GM18907 (cell line): Measurements from ENCODE around the gene ARHGAP40.

Experiments
- ATAC-seq: cut with Tn5 transposase; IDR thresholded peaks from one replicate; pipeline ENCODE4 v1.9.1; 2021; ENCODE audit warnings: mild to moderate bottlenecking, moderate library complexity; ENCODE audit not compliant: unreplicated experiment

The ARHGAP40 gene

DNA sequence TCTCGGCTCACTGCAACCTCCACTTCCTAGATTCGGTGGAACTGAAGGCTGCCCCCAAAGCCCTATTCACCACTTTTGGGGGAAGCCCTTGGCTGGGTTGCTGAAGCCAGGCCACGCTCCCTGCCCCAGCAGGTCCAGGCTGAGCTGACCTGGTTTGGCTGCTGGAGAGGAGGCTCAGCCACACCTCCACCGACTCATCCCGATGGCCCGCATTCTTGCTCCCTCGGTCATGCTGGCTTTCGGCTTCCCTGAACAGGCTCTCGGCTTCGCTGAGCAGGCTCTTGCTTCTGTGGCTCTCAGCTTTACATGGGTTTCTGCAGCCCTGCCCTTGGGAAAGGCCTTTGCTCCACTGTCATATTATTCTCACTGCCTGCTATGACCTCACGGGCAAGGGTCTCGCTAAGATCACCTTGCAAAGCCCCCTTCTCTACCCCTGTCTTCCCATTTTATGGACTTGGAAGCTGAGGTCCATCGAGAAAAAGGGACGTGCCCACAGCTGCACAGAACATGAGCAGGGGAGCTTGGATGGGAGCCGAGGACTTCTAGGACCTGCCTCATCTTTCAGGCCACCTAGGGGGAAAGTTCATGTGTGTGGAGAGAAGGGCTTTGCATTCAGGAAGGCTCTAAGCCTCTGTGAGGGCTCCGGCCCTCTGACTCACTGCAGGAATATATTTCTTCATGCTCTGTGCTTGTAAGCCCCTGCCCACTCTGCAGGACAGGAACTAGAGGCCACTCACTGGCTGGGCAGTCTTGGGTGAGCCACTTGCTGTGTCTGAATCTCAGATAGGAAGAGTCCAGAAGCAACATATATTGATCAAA lies 15.6 kb downstream of the ARHGAP40 start:
- ATAC-seq = no peak

DNA sequence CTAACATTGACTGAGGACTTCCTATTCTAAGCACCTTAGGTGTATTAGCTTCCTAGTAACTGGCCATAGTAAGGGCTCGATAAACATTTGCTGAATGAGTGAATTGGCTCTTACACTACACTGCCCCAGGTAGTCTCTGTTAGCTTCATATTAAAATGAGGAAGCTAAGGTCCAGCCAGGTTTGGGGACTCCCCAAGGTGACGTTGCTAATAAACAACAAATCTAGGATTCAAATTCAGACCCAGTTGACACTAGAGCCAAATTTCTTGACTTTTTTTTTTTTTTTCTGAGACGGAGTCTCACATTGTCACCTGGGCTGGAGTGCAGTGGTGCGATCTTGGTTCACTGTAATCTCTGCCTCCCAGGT lies 16.2 kb downstream of the ARHGAP40 start:
- no peak for ATAC-seq

DNA sequence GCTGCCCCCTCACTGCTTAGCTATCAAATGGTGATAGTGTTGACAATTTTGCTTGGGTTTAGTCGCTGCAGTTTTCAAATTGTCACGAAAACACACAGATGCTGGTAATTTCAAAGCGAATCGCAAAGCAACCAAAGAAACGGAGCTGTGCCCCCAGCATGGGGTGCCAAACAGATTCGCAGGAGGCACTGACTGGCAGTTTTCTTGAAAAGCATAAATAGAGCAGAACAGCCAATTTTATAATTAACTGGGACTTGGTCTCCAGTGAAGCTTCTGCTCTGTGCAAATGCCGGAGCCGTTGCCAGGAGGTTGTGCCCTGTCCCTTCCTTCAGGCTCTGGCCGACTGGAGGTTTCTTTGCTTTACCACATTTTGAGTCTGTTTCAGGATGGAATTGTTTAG lies 18.8 kb downstream of the ARHGAP40 start:
- no peak for ATAC-seq

DNA sequence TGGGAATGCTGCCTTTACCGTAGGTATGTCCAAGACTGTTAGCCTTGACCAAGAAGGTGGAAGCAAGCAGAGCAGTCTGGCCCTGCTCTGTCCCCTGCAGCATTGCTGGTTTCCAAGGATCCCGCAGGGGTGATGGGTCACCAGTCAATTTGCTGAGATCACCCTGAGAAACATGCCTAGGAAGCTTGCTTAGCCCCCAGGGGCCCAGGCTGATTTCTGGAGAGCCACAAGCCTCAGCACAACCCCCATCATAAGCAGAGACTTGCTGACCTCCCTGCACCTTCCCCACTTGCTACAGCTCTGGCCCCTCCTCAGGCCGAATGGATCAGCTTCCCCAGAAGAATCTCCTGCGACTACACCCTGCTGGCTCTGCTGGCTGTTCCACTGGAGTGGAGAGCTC lies 21.5 kb downstream of the ARHGAP40 start:
- no peak for ATAC-seq

DNA sequence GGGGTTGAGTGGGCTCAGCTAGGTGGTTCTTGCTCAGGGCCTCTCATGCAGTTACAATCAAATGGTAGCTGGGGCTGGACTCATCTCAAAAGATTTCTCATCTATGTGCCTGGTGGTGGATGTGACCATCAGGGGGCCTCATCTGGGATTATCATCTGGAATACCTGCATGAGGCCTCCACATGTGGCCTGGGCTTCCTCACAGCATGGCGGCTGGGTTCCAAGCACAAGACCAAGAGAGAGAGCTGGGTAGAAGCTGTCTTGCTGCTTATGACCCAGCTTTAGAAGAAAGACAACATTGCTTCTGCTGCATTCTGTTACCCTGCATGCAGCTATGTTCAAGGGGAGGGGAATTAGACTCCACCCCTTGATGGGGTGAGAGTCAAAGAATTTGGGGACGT lies 22.5 kb downstream of the ARHGAP40 start:
- ATAC-seq = no peak

DNA sequence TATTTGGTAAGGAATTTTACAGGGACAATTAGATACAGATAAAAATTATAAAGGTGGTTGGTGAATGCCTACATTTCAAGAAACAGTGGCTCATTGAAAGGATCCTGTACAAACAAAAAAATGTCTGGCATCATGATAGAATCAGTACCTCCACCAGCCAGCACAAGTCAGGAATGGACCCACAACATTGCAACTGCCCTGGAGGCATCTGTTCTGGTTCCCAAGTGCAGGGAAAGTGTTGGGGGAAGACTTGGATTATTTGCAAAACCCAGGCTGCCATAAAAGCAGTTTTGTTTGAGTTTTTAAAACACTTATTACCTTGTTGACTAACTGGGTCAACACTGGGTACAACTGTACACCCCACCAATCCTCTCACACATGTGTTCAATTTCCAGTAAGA lies 24.3 kb downstream of the ARHGAP40 start:
- no peak for ATAC-seq

DNA sequence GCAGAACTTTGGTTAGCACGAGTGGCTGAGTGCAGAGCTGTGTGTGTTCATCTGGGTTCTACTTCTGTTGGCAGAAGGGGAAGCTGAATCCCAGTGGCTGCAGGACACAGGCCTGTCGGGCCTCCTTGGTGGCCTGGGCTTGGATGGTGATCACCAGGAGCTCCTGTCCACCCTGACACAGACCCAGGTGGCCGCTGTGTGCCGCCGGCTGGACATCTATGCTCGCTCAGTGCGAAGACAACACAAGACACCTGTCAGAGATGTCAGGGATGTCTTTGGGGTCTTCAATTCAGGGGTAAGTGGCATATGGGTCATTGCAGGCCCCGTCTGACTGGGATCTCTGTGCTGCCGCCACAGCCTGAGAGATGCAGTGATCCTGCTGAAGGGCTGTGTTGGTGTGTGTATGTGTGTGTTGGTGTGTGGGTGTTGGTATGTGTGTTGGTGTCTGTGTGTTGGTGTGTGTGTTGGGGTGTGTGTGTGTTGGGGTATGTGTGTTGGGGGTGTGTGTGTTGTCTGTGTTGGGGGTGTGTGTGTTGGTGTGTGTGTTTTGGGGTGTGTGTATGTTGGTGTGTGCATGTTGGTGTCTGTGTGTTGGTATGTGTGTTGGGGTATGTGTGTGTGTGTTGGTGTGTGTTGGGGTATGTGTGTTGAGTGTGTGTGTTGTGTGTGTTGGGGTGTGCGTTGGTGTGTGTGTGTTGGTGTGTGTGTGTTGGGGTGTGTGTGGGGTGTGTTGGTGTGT lies 25.5 kb downstream of the ARHGAP40 start:
- ATAC-seq = no peak

DNA sequence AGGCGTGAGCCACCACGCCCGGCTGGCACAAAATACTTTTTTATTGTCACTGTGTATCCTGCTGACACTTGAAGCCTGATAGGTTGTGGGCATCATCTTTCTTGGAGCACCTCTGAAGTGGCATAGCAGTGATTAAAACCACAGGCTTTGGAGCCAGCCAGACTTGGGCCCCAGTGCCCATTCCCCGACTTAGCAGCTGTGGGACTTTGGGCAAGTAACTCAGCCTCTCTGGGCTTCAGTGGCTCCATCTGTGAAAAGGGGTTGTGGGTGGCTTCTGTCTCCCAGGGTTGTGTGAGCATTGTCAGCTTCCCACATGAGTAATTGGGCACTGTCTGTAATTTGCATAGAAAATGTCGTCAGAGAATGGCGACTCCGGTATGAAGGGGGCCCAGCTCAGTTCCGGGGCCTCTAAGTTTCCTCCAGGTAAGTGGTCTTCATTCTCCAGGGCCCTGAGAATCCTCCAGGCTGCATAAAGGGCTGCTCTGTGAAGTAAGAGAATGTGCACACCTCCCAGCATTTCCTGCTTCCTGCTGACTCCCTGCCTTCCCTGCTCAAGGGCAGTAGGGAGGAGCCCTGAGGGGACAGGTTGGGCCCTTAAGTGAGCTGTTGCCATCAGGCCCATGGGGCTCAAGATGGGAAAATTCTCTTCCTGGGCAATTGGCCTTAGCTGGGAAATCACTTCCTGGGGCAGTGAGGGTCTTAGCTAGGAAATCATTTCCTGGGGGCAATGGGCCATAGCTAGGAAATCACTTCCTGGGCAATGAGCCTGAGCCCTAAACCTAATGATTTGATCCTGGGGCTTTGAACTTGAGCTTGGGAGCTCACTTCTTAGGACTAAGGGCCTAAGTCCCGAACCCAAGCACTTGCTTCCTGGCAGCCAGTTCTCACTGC lies 27.2 kb downstream of the ARHGAP40 start:
- ATAC-seq = no peak

DNA sequence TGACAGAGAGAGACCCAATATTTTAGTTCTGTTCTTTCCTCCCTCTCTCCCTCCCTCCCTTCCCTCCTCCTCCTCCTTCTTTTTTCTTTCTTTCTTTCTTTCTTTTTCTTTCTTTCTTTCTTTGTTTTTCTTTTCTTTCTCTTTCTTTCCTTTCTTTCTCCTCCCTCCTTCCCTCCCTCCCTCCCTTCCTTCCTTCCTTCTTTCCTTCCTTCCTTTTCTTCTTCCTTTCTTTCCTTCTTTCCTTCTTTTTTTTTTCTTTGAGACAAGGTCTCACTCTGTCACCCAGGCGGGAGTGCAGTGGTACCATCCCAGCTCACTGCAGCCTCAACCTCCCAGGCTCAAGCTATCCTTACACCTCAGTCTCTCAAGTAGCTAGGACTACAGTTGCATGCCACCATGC lies 28.4 kb downstream of the ARHGAP40 start:
- ATAC-seq = no peak

DNA sequence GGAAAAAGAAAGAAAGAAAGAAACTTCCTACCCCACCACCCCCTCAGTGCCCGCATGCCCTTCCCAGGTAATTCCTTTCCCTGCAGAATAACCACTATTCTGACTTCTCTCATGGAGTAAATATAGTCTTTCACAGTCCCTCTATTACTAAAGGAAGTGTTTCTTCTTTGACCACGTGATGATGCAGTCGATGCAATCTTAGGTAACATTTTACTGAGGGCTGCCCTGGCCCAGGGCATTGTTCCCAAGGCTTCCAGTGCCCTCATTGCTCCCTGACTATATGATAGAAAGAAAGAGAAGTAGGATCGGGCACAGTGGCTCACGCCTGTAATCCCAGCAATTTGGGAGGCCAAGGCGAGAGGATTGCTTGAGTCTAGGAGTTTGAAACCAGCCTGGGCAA lies 29.1 kb downstream of the ARHGAP40 start:
- no peak for ATAC-seq

DNA sequence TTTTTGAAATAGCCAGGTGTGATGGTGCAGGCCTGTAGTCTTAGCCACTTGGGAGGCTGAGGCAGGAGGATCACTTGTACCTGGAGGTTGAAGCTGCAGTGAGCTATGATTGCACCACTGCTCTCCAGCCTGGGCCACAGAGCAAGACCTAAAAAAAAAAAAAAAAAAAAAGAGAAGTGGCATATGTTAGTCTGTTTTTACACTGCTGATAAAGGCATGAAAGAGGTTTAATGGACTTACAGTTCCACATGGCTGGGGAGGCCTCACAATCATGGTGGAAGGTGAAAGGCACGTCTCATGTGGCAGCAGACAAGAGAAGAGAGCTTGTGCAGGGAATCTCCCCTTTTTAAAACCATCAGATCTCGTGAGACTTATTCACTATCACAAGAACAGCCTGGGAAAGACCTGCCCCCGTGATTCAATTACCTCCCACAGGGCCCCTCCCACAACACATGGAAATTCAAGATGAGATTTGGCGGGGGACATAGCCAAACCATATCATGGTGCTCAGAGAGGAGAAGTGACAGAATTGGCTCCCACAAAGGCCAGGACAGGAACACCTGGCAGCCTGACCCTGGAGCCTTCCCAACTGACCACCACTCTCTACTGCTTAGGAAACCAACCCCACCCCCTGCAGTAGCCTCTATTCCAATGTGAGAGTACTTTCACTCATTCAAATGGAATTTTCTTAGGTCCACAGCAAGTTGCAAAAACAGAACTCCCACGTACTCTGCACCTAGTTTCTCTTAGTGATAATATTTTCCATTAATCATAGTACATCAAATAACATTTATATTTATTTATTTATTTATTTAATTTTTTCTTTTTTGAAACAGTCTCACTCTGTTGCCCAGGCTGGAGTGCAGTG lies 29.8 kb downstream of the ARHGAP40 start:
- no peak for ATAC-seq

DNA sequence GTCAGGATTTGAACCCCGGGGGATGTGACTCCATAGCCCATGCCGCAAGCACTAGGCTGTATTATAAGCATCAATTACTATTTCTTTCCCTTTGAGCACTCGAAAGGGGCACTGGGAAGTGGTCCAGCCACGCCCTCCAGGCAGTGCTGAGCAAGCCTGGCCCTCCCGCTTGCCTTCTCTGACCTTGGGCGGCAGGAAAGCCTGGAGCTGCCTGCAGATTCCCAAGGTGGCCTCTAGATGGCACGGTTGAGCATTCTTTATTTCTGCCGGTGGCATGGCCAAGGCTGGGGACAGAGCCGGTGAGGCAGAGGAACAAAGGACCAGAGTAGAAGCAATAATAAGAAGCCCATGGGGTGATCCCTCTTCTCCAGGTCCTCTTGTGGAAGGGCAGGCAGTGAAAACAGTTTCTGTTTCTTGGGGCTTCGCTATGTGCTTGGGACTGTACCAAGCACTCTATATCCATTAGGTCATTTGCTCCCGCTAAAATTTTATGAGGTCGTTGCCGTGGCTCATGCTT lies 32.0 kb downstream of the ARHGAP40 start:
- ATAC-seq = peak; percentile 66

DNA sequence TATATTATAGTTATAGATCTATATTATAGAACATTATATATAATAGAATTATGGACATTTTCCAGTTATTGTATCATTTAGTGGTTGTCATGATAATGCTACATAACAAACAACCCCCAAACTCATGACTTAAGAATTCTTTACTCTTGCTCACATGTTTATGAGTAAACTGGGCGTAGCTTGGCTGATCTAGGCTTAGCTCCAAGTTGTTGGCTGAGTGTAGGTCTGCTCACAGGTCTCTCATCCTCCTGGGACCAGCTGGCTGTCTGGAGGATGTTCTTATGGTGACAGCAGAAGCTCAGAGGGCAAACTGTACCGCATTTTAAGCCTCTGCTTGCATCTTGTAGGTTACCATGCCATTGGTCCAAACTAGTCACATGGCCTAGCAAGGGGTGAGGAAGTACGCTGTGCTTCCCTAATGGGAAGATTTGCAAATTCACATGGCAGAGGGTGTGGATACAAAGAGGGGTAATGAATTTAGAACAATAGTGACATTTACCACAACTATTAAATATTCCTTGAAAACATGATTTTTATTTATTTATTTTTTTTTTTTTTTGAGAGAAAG lies 34.2 kb downstream of the ARHGAP40 start:
- ATAC-seq = no peak

DNA sequence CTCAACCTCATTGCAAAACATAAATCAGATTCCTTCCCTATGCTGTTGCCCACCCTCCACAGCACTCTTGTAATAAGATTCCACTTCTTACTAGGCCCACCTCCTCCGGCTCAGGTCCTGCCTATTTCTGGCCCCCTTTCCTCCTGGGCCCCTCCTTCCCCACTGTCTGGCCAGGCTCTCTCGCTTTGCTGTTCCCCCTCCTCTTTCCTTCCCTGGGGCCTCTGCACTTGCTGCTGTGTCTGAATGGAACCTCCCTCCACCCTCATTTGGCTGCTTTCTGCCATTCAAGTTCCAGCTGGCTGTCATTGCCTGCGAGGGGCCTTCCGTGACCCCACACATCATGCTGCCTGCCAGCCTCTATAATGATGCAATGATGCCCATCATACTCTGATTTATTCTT lies 38.9 kb downstream of the ARHGAP40 start:
- no peak for ATAC-seq

DNA sequence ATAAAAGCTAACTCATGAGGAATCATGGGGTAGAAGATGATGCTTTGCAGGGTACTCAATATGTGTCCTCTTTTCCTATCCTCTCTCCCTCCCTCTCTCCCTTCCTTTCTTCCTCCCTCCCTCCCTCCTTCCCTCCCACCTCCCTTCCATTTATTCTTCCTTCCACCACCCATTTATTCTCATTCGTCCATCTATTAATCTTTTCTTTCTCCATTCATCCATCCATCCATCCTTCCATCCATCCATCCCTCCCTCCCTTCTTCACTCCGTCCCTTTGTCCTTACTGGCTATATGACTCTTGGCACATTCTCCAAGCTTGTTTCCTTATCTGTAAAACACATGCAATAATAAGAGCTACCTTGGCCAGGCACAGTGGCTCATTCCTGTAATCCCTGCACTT lies 40.9 kb downstream of the ARHGAP40 start:
- ATAC-seq = no peak

DNA sequence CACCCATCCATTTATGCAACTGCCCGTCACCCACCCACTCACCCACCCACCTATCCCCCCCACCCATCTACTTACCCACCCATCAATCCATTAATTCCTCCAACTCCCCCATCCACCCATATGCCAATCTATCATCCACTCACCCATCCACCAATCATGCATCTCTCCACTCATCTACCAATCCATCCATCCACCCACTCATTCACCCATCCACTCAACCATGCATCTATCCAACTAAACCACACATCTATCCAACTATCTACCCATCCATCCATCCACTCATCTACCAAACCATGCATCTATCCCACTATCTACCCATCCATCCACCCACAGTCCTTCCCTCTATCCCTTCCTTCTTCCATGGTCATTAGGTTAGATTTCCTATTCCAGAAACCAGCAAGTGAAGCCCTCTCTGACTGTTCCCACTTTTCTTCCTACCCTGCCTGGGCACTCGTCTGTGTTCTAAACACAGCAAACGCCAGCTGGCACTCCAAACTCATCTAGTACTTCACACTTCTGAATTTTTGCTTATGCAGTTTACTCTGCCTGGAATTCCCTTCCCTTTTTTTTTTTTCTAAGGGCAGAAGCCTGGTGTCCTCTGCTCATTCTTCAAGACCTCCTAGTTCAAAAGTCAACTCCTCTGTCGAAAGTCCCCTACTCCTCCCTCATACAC lies 43.1 kb downstream of the ARHGAP40 start:
- no peak for ATAC-seq

DNA sequence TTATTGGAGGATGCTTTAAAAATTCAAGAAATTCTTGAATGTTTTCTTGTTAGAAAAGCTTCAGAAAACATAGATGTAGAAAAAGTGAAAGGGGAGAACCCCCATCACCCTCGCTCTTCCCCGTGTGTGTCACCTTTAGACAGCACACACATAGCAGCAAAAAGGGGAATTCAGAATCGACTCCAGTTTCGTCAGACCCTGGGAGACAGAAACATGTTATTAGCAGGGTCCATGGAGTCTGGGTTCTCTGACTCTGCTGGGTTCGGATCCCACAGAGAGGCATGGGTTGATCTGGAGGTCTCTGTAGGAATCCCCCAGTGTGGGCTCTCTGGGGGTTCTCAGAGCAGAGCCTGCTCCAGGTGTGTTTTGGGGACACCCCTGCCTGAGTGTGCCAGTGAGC lies 43.7 kb downstream of the ARHGAP40 start:
- ATAC-seq = no peak

DNA sequence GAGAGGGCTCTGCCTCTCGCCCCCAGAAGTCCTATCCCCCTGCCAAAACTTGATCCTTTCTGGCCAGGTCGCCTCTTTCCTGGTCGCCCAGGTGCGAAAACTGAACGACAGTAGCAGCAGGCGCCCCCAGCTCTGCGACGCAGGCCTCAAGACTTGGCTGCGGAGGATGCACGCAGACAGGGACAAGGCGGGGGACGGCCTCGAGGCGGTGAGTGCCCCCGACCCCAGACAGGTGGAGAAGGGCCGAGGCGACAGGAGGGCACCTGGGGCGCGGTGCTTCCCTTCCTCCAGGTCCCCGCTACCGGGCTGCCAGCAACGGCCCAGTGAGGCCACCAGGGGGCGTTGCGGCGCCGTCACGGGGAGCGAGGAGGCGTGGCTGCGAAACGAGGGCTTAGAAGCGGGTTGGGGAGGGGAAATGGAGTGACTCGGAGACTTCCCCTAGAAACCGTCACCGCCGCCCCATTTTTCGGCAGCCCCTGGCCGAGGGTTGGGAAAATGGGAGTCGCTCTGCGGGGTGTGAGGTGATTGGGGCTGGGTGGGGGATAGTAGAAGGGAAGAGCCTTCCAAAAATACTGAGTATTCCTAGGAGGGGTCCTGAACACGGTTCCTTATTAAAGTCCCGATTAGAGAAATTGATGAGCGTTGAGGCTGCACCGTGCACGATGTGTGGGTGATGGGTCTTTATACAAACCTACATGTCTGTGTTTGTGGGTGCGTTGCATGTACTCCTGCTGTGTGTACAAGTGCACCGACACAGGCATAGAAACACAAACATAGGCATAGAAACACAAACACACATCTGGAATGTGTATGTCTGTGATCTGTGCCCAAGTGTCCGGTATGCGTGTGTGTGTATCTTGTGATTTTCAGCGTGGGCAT lies 44.6 kb downstream of the ARHGAP40 start:
- ATAC-seq = peak; percentile 73
